HepG2 (cell line): ENCODE data around the gene AQP10. TPM values are rescaled to one million over a fixed set of nuclear protein-coding genes. Genes with fewer than 3 reads are reported as not detected.
A peak's percentile ranks its signal among the peaks of the same experiment; 100 is the strongest.

Source experiments
- AHDC1 ChIP-seq: sonication (generic); formaldehyde crosslinking; IDR thresholded peaks from 2 replicates; pipeline ENCODE4 v1.5.1; 2020; ENCODE audit warnings: mild to moderate bottlenecking, missing genetic modification reagents, borderline replicate concordance
- FOSL2 ChIP-seq: sonication (generic); formaldehyde crosslinking; IDR thresholded peaks from 2 replicates; pipeline ENCODE4 v1.4.0; 2020; ENCODE audit warnings: missing genetic modification reagents
- HOXA7 ChIP-seq: sonication (generic); formaldehyde crosslinking; IDR thresholded peaks from 2 replicates; pipeline ENCODE4 v1.8.1; 2022; ENCODE audit warnings: mild to moderate bottlenecking, missing genetic modification reagents, moderate library complexity
- JDP2 ChIP-seq: sonication (generic); formaldehyde crosslinking; IDR thresholded peaks from 2 replicates; pipeline ENCODE4 v1.8.1; 2022; ENCODE audit warnings: missing genetic modification reagents, borderline replicate concordance
- MXD4 ChIP-seq: IDR thresholded peaks from 2 replicates; pipeline ENCODE4 v1.6.1; 2016; ENCODE audit warnings: mild to moderate bottlenecking, missing biosample characterization, missing genetic modification reagents
- NR2F2 ChIP-seq: IDR thresholded peaks from 2 replicates; pipeline ENCODE4 v1.6.1; 2012; ENCODE audit warnings: low read depth, inconsistent platforms, borderline replicate concordance
- ONECUT2 ChIP-seq: sonication (generic); formaldehyde crosslinking; IDR thresholded peaks from 2 replicates; pipeline ENCODE4 v1.4.0; 2020; ENCODE audit warnings: missing genetic modification reagents
- POLR2AphosphoS2 ChIP-seq: IDR thresholded peaks from 2 replicates; pipeline ENCODE4 v1.6.1; 2011; ENCODE audit warnings: low read depth, low read length, improper control_type of control experiment
- SMARCE1 ChIP-seq: fragments of 450-650 bp; IDR thresholded peaks from 2 replicates; pipeline ENCODE4 v1.6.1; 2017; ENCODE audit warnings: borderline replicate concordance
- SP5 ChIP-seq: IDR thresholded peaks from 2 replicates; pipeline ENCODE4 v1.6.1; 2016; ENCODE audit warnings: low read depth, borderline replicate concordance
- TGIF2 ChIP-seq: IDR thresholded peaks from 2 replicates; pipeline ENCODE4 v1.6.1; 2016; ENCODE audit warnings: control low read depth, missing compliant biosample characterization
- ZBTB49 ChIP-seq: sonication (generic); formaldehyde crosslinking; IDR thresholded peaks from 2 replicates; pipeline ENCODE4 v1.4.0; 2020; ENCODE audit warnings: missing genetic modification reagents, borderline replicate concordance
- ZNF335 ChIP-seq: sonication (generic); formaldehyde crosslinking; IDR thresholded peaks from 2 replicates; pipeline ENCODE4 v1.4.0; 2020; ENCODE audit warnings: missing genetic modification reagents
- ZNF501 ChIP-seq: sonication (generic); formaldehyde crosslinking; IDR thresholded peaks from 2 replicates; pipeline ENCODE4 v1.5.1; 2020; ENCODE audit warnings: mild to moderate bottlenecking, moderate library complexity, missing genetic modification reagents
- ZNF703 ChIP-seq: sonication (generic); formaldehyde crosslinking; IDR thresholded peaks from 2 replicates; pipeline ENCODE4 v1.5.1; 2020; ENCODE audit warnings: missing genetic modification reagents, mild to moderate bottlenecking, moderate library complexity, borderline replicate concordance
- ZSCAN12 ChIP-seq: sonication (generic); formaldehyde crosslinking; IDR thresholded peaks from 2 replicates; pipeline ENCODE4 v1.9.0; 2021; ENCODE audit warnings: mild to moderate bottlenecking, missing genetic modification reagents
- polyA plus RNA-seq, 8 experiments: library from polyadenylated mRNA; depleted of rRNA in 3 of 8; stranded (reverse) in 7 of 8; unstranded in 1 of 8; fragments of >200 nt; fragmentation: Illumina TruSeq in 4 of 8; extraction: Trizol in 4 of 8; gene quantifications; 2 replicates each; pipeline versions ENCODE4 v1.2.1 to v1.2.3, GENCODE V29; 2011 to 2016; ENCODE audit warnings: low read depth in 4 of 8, missing spikeins in 1 of 8, mixed read lengths in 1 of 8; ENCODE audit not compliant: insufficient read depth in 1 of 8
- total RNA-seq, 5 experiments: library from RNA; depleted of rRNA; stranded (reverse); fragments of >200 nt; fragmentation: Illumina TruSeq; extraction: Trizol; gene quantifications; 2 replicates each; pipeline ENCODE4 v1.2.3, GENCODE V29; 2016; ENCODE audit warnings: low read depth in 1 of 5
- TF ChIP-seq, protein P1 (sequence below): sonication (generic); formaldehyde crosslinking; IDR thresholded peaks from 2 replicates; pipeline ENCODE4 v1.4.0; 2020; ENCODE audit warnings: missing genetic modification reagents
- TF ChIP-seq, protein P2 (sequence below): sonication (generic); formaldehyde crosslinking; conservative IDR thresholded peaks from 2 replicates; pipeline ENCODE4 v1.8.0; 2022; ENCODE audit warnings: missing genetic modification reagents

Gene AQP10
- total and polyA plus RNA-seq, 2 of the 13 experiments (the other 11 are each of a cell fraction or from before 2014, with no cell fraction given), result 0.30 TPM; not detected in 1

GRCh38 chr1:154334079-154335024, 13.5 kb downstream of the AQP10 start (continued):
- TF ChIP-seq, protein P1, sequence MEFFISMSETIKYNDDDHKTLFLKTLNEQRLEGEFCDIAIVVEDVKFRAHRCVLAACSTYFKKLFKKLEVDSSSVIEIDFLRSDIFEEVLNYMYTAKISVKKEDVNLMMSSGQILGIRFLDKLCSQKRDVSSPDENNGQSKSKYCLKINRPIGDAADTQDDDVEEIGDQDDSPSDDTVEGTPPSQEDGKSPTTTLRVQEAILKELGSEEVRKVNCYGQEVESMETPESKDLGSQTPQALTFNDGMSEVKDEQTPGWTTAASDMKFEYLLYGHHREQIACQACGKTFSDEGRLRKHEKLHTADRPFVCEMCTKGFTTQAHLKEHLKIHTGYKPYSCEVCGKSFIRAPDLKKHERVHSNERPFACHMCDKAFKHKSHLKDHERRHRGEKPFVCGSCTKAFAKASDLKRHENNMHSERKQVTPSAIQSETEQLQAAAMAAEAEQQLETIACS (CRISPR knock-in tag), result no peak
- peak; percentile 51; the same call in 1 of the 2 replicates for TF ChIP-seq ZNF703 (CRISPR knock-in tag)
- TF ChIP-seq ZSCAN12 (CRISPR knock-in tag), result no peak
- no peak for TF ChIP-seq JDP2
- TF ChIP-seq SP5 (CRISPR knock-in tag), result peak; percentile 12; the same call in 1 of the 2 replicates
- TF ChIP-seq ONECUT2 (CRISPR knock-in tag), result peak; percentile 99
- no peak for TF ChIP-seq NR2F2
- TF ChIP-seq FOSL2 (CRISPR knock-in tag), result peak; percentile 46
- peak; percentile 50; the same call in 1 of the 2 replicates for TF ChIP-seq AHDC1
- TF ChIP-seq POLR2AphosphoS2, result no peak
- TF ChIP-seq, protein P2, sequence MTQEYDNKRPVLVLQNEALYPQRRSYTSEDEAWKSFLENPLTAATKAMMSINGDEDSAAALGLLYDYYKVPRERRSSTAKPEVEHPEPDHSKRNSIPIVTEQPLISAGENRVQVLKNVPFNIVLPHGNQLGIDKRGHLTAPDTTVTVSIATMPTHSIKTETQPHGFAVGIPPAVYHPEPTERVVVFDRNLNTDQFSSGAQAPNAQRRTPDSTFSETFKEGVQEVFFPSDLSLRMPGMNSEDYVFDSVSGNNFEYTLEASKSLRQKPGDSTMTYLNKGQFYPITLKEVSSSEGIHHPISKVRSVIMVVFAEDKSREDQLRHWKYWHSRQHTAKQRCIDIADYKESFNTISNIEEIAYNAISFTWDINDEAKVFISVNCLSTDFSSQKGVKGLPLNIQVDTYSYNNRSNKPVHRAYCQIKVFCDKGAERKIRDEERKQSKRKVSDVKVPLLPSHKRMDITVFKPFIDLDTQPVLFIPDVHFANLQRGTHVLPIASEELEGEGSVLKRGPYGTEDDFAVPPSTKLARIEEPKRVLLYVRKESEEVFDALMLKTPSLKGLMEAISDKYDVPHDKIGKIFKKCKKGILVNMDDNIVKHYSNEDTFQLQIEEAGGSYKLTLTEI (CRISPR knock-in tag), result no peak
- TF ChIP-seq MXD4, result no peak; the same call in 1 of the 2 replicates
- TF ChIP-seq ZNF335, result no peak
- 0 out of 2 replicates have a peak, but pooled peaks have one; percentile 40 for TF ChIP-seq TGIF2 (CRISPR knock-in tag)
- TF ChIP-seq ZBTB49, result no peak
- TF ChIP-seq HOXA7 (CRISPR knock-in tag), result no peak
- TF ChIP-seq SMARCE1, result no peak
- peak; percentile 46; the same call in 1 of the 2 replicates for TF ChIP-seq ZNF501 (CRISPR knock-in tag)
